HEK293T (cell line): ENCODE results near the gene OR52N2.

Experiments
- CTCF ChIA-PET: fragments of 350-600 bp; formaldehyde crosslinking; extraction: SDS; loops from one replicate; lab custom pipeline; 2021; ENCODE audit warnings: antibody characterized with exemption, inconsistent platforms; lab: Yijun Ruan, JAX
- POLR2A ChIA-PET: fragments of 350-600 bp; formaldehyde crosslinking; extraction: SDS; loops from one replicate; lab custom pipeline; 2020; ENCODE audit warnings: antibody characterized with exemption, inconsistent platforms; lab: Yijun Ruan, JAX
- DNase-seq: peaks from one replicate; pipeline ENCODE4 v3.0.0; 2012; ENCODE audit warnings: mixed read lengths; ENCODE audit errors: extremely low spot score
- ARNT ChIP-seq: fragments of 450-650 bp; IDR thresholded peaks from 2 replicates; pipeline ENCODE4 v1.6.1; 2017; ENCODE audit warnings: mild to moderate bottlenecking
- BHLHE40 ChIP-seq: fragments of 450-650 bp; IDR thresholded peaks from 2 replicates; pipeline ENCODE4 v1.6.1; 2016; ENCODE audit warnings: mild to moderate bottlenecking, moderate library complexity, borderline replicate concordance
- CTBP1 ChIP-seq: fragments of 450-650 bp; IDR thresholded peaks from 2 replicates; pipeline ENCODE4 v1.6.1; 2016; ENCODE audit warnings: borderline replicate concordance
- ELF4 ChIP-seq: fragments of 450-650 bp; IDR thresholded peaks from 2 replicates; pipeline ENCODE4 v1.6.1; 2017; ENCODE audit warnings: antibody characterized with exemption
- FOXA1 ChIP-seq: fragments of 450-650 bp; IDR thresholded peaks from 2 replicates; pipeline ENCODE4 v1.6.1; 2016; ENCODE audit warnings: mild to moderate bottlenecking
- FOXK2 ChIP-seq: fragments of 450-650 bp; IDR thresholded peaks from 2 replicates; pipeline ENCODE4 v1.6.1; 2016; ENCODE audit warnings: mild to moderate bottlenecking
- FOXM1 ChIP-seq: fragments of 450-650 bp; IDR thresholded peaks from 2 replicates; pipeline ENCODE4 v1.6.1; 2017; ENCODE audit warnings: mild to moderate bottlenecking, borderline replicate concordance
- HDGF ChIP-seq: fragments of 450-650 bp; IDR thresholded peaks from 2 replicates; pipeline ENCODE4 v1.6.1; 2017; ENCODE audit warnings: antibody characterized with exemption, borderline replicate concordance
- L3MBTL2 ChIP-seq: fragments of 450-650 bp; conservative IDR thresholded peaks from 2 replicates; pipeline ENCODE4 v1.6.1; 2016; ENCODE audit warnings: mild to moderate bottlenecking
- LEF1 ChIP-seq: fragments of 450-650 bp; IDR thresholded peaks from 2 replicates; pipeline ENCODE4 v1.6.1; 2017; ENCODE audit warnings: mild to moderate bottlenecking, borderline replicate concordance
- NFRKB ChIP-seq: fragments of 450-650 bp; IDR thresholded peaks from 2 replicates; pipeline ENCODE4 v1.6.1; 2016; ENCODE audit warnings: mild to moderate bottlenecking, moderate library complexity
- SP1 ChIP-seq: fragments of 450-650 bp; IDR thresholded peaks from 2 replicates; pipeline ENCODE4 v1.6.1; 2017
- SUZ12 ChIP-seq: fragments of 450-650 bp; IDR thresholded peaks from 2 replicates; pipeline ENCODE4 v1.6.1; 2016; ENCODE audit warnings: mild to moderate bottlenecking
- TARDBP ChIP-seq: fragments of 450-650 bp; IDR thresholded peaks from 2 replicates; pipeline ENCODE4 v1.6.1; 2016
- ZNF384 ChIP-seq: fragments of 450-650 bp; IDR thresholded peaks from 2 replicates; pipeline ENCODE4 v1.6.1; 2016
- TF ChIP-seq, protein P1 (sequence below): fragments of 450-650 bp; IDR thresholded peaks from 2 replicates; pipeline ENCODE4 v1.6.1; 2016

The OR52N2 gene

DNA sequence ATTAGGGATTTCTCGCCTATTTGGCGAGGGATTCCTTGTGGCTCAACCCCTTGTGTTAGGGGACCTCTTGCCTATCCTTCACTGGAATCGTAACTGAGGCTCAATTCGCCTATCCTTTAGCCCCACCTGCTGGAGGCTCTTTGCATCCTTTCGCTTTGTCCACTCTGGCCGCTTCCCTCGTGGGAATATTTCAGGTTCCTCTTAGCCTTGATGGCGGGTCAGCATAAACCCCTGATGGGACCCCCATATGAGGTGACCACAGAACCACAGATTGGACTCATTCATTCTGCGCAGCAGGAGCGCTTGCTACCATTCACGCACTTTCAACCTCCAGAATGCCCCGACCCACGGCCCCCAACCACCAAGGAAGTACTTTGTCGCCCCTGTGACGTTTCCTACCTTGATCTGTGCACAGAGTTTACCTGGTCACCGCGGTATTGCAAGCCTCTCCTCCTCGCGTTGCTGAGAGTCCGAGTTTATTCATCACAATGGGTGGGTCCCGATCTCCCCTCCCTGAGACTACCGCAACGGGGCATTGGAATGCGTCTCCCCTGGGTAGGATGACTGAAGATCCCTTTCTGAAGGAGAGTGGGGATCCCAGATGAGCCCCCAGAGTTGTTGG lies at the start of gene OR52N2:
OR52N2 (plus strand) TSS at position 425 of the 622 bp plus-strand sequence. CDS start 11,412 bp downstream, outside the sequence.
- DNase-seq: peak; percentile 55
- ChIA-PET CTCF (no interaction called here), POLR2A (no interaction called here)
- TF ChIP-seq FOXA1 (no peak), LEF1 (no peak), CTBP1 (no peak), SUZ12 (no peak), FOXM1 (no peak), SP1 (no peak), TARDBP (no peak), FOXK2 (no peak), ARNT (no peak), NFRKB (no peak), L3MBTL2 (no peak), ELF4 (no peak), BHLHE40 (no peak), HDGF (no peak)
- TF ChIP-seq, protein P1, sequence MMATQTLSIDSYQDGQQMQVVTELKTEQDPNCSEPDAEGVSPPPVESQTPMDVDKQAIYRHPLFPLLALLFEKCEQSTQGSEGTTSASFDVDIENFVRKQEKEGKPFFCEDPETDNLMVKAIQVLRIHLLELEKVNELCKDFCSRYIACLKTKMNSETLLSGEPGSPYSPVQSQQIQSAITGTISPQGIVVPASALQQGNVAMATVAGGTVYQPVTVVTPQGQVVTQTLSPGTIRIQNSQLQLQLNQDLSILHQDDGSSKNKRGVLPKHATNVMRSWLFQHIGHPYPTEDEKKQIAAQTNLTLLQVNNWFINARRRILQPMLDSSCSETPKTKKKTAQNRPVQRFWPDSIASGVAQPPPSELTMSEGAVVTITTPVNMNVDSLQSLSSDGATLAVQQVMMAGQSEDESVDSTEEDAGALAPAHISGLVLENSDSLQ: no peak

GRCh38 chr11:5767056-5767455 lies 41.7 kb upstream of the OR52N2 start:
- POLR2A ChIA-PET: no interaction called here
- DNase-seq: no peak
- CTCF ChIA-PET: no interaction called here
- no peak for TF ChIP-seq ARNT
- no peak for TF ChIP-seq NFRKB
- no peak for TF ChIP-seq HDGF
- TF ChIP-seq FOXA1: no peak
- TF ChIP-seq CTBP1: no peak
- no peak for TF ChIP-seq ZNF384
- no peak for TF ChIP-seq SUZ12
- no peak for TF ChIP-seq BHLHE40
- no peak for TF ChIP-seq TARDBP
- TF ChIP-seq, protein P1: no peak
- no peak for TF ChIP-seq ELF4
- TF ChIP-seq FOXK2: no peak
- TF ChIP-seq SP1: no peak
- no peak for TF ChIP-seq LEF1
- TF ChIP-seq FOXM1: no peak
- no peak for TF ChIP-seq L3MBTL2

DNA sequence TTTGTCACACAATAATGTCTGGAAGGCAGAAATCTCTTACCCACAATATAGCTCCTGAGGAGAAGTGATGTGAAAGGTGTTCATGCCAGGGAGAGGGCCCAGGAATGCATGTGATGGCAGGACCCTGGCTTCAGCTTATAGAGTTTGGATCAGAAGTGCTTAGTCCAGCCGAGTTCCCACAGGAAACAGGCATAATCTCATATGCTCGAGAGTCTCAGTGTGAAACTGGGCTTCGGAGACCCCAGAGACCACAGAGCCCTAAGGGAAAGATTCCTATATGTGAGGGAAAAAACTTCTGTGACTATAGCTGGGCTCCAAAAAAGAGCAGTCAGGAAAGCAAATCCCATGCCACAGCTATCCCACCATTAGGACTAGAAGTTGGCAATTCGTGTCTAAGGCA lies 25.5 kb upstream of the OR52N2 start, which contains the start of gene OR52N5:
OR52N5 (minus strand) TSS at position 101 of the 400 bp plus-strand sequence. CDS start 4,721 bp downstream, outside the sequence.
- CTCF ChIA-PET: no interaction called here
- no peak for TF ChIP-seq ARNT
- TF ChIP-seq SUZ12: no peak
- TF ChIP-seq TARDBP: no peak
- no peak for TF ChIP-seq ELF4
- TF ChIP-seq CTBP1: no peak
- no peak for TF ChIP-seq ZNF384
- no peak for TF ChIP-seq HDGF
- DNase-seq: no peak
- POLR2A ChIA-PET: no interaction called here

DNA sequence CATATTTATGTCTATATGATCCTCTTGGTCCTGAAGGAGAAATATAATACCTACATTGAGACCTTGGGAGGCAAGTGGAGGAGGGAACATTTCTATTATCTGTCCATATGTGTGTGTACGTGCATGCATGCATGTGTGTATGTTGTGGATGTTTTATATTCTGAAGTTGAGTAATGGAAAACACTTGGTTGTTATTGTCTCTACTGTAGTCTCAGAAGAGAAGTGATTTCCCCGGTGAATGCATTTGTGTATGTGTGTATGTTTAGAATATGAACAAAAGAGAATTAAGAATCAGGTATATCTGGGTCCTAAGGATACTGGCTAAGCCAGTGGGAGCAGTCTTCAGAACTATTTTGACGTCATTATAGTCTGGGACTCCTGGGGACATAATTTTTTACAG lies 17.6 kb upstream of the OR52N2 start, which contains the start of gene OR52N1:
OR52N1 (minus strand) TSS at position 101 of the 400 bp plus-strand sequence. CDS start 2,449 bp downstream, outside the sequence.
- no peak for DNase-seq
- TF ChIP-seq, protein P1: no peak
- TF ChIP-seq SUZ12 (no peak), FOXK2 (no peak), BHLHE40 (no peak), ELF4 (no peak)
- ChIA-PET POLR2A (no interaction called here), CTCF (no interaction called here)

DNA sequence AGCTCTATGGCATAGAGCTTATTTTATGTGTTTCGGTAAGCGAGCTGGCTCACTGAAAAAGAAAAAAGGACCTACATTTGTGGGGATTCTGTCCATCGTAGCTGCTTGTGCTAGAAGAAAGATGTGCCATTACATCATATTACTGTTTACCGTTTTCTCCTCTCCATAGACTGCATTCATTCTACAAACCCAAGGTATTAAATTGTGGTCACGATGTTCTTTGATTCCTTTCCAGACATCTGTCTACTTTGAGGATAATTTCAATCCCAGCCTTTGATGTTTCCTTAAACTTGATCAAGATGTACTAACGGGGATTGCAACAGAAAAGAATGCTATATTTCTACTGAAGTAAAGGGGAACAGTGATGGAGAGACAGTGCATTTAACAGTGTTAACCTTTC lies 12.2 kb upstream of the OR52N2 start:
- no peak for TF ChIP-seq HDGF
- no peak for TF ChIP-seq L3MBTL2
- TF ChIP-seq, protein P1: no peak
- no peak for TF ChIP-seq TARDBP
- no peak for TF ChIP-seq CTBP1
- no peak for TF ChIP-seq ELF4
- no peak for TF ChIP-seq FOXK2
- no peak for TF ChIP-seq LEF1
- no peak for TF ChIP-seq BHLHE40
- TF ChIP-seq SP1: no peak
- TF ChIP-seq NFRKB: no peak
- no peak for TF ChIP-seq SUZ12
- TF ChIP-seq FOXM1: no peak
- no peak for TF ChIP-seq ZNF384
- no peak for DNase-seq
- ChIA-PET POLR2A (no interaction called here), CTCF (interaction anchor here (0.7 to 0.9 kb wide), 2 partner anchors 11 to 41 kb away, joined by 3 read pairs; no protein-coding TSS in a partner anchor)
